ENCODE results near the gene TMEM184A. TPM values are rescaled to one million over a fixed set of nuclear protein-coding genes. Genes with fewer than 3 reads are reported as not detected.

TMEM184A gene
- total and polyA plus RNA-seq, 2 of the 8 experiments (the other 6 are each of a cell fraction or from before 2014, with no cell fraction given) = 1.8 to 2.1 TPM

GRCh38 chr7:1535701-1536454, 20.1 kb downstream of the TMEM184A start (continued):
- TF ChIP-seq USF2 (IDR thresholded peaks at IDR 0.05; ENCODE audit: low read length) (no peak), JUN (IDR thresholded peaks at IDR 0.05; ENCODE audit: low read depth, low read length) (no peak), POLR2AphosphoS5 (IDR thresholded peaks at IDR 0.05; ENCODE audit: low read depth, low read length) (no peak), CHD7 (IDR thresholded peaks at IDR 0.05; ENCODE audit: insufficient replicate concordance, low read length) (no peak), CBX8 (IDR thresholded peaks at IDR 0.05; ENCODE audit: borderline replicate concordance, low read depth, low read length) (no peak), EGR1 (IDR thresholded peaks at IDR 0.05; ENCODE audit: borderline replicate concordance, low read depth, low read length) (no peak)
